Stimulated activated naive CD8-positive, alpha-beta T cell treated with anti-CD3 and anti-CD28 coated beads, Interleukin-15, amount 100 ng/mL, for 72 hours (primary cell): ENCODE data around the gene NSMCE4A.
"Not testable (repeated sequence)": the region's sequence is repeated elsewhere in the genome, so short reads cannot be mapped to it uniquely, and the experiment has no call there.

ENCODE experiments used
- ATAC-seq: fragments of 150-1000 bp; cut with Tn5 transposase; 2 replicates; pipeline ENCODE4 v1.10.0; 2021; ENCODE audit warnings: mild to moderate bottlenecking, moderate library complexity
- DNase-seq, 2 donors: peaks; one replicate each; pipeline ENCODE4 v3.0.0; 2021 to 2022
- H3K27ac Mint-ChIP-seq, 2 donors: one replicate each; pipeline ENCODE4 v1.8.0; 2022; ENCODE audit warnings: mild to moderate bottlenecking in 2 of 2, mixed read lengths in 2 of 2, moderate library complexity in 2 of 2
- H3K27me3 Mint-ChIP-seq: one replicate; pipeline ENCODE4 v1.8.0; 2022; ENCODE audit warnings: mixed read lengths
- H3K4me1 Mint-ChIP-seq: one replicate; pipeline ENCODE4 v1.8.0; 2022; ENCODE audit warnings: mild to moderate bottlenecking, mixed read lengths
- H3K4me3 Mint-ChIP-seq, 2 donors: one replicate each; pipeline ENCODE4 v1.8.0; 2022; ENCODE audit warnings: mild to moderate bottlenecking in 2 of 2, mixed read lengths in 2 of 2, moderate library complexity in 1 of 2
- H3K9me3 Mint-ChIP-seq, 2 donors: one replicate each; pipeline ENCODE4 v1.8.0; 2022; ENCODE audit warnings: mixed read lengths in 2 of 2

Gene NSMCE4A

GRCh38 chr10:121927841-121928527 lies 47.0 kb downstream of the NSMCE4A start, which contains the start of gene ATE1:
Gene ATE1, minus strand, starts transcription at chr10:121928031. Its CDS starts 82 bp downstream, at chr10:121927949.
- peak; percentile 96 for ATAC-seq
- H3K4me3 Mint-ChIP-seq: peak within 1 kb of the TSS; percentile 94 to 95

GRCh38 chr10:121927318-121927840 lies 47.6 kb downstream of the NSMCE4A start:
- peak overlapping the region; percentile 94 to 95 for H3K4me3 Mint-ChIP-seq
- H3K27me3 Mint-ChIP-seq: no peaks in the 10 kb centered on the region
- H3K4me1 Mint-ChIP-seq: peaks cover 32% of the 10 kb centered on the region
- peak overlapping the region; percentile 95 to 96 for H3K27ac Mint-ChIP-seq
- peak; percentile 57 for ATAC-seq
- no peaks in the 10 kb centered on the region for H3K9me3 Mint-ChIP-seq
- DNase-seq: no peak

More at GRCh38 chr10:121927841-121928527, 47.0 kb downstream of the NSMCE4A start, which contains the start of gene ATE1:
- peak; percentile 81 to 82 for DNase-seq
- Mint-ChIP-seq H3K4me1 (peaks cover 27% of the 10 kb centered on the region), H3K27ac (peak within 1 kb of the TSS; percentile 100), H3K27me3 (no peaks in the 10 kb centered on the region), H3K9me3 (no peaks in the 10 kb centered on the region)

- H3K27ac Mint-ChIP-seq: peak overlapping the region; percentile 95 to 96
- no peaks in the 10 kb centered on the region for H3K27me3 Mint-ChIP-seq
- no peak for ATAC-seq
- no peaks in the 10 kb centered on the region for H3K9me3 Mint-ChIP-seq
- DNase-seq: no peak
- peak overlapping the region; percentile 94 to 95 for H3K4me3 Mint-ChIP-seq
- peaks cover 33% of the 10 kb centered on the region for H3K4me1 Mint-ChIP-seq
These were observed 48.2 kb downstream of the NSMCE4A start for GRCh38 chr10:121926671-121927317.

GRCh38 chr10:121926157-121926556 lies 48.9 kb downstream of the NSMCE4A start:
- no peak for ATAC-seq
- Mint-ChIP-seq H3K27ac (no peak overlapping the region), H3K27me3 (no peaks in the 10 kb centered on the region), H3K4me3 (peak overlapping the region in 1 of 2 donors; percentile 15), H3K4me1 (peaks cover 33% of the 10 kb centered on the region), H3K9me3 (no peaks in the 10 kb centered on the region)
- no peak for DNase-seq

- no peak overlapping the region for H3K27ac Mint-ChIP-seq
- ATAC-seq: no peak
- H3K27me3 Mint-ChIP-seq: no peaks in the 10 kb centered on the region
- peaks cover 20% of the 10 kb centered on the region for H3K4me1 Mint-ChIP-seq
- no peak overlapping the region for H3K4me3 Mint-ChIP-seq
- DNase-seq: no peak
- no peaks in the 10 kb centered on the region for H3K9me3 Mint-ChIP-seq
These were observed 53.6 kb downstream of the NSMCE4A start for GRCh38 chr10:121921238-121921931.

GRCh38 chr10:121919666-121920065 lies 55.4 kb downstream of the NSMCE4A start:
- H3K4me3 Mint-ChIP-seq: no peak overlapping the region
- H3K9me3 Mint-ChIP-seq: no peaks in the 10 kb centered on the region
- H3K27me3 Mint-ChIP-seq: no peaks in the 10 kb centered on the region
- no peak for ATAC-seq
- no peak for DNase-seq
- no peak overlapping the region for H3K27ac Mint-ChIP-seq
- H3K4me1 Mint-ChIP-seq: peaks cover 19% of the 10 kb centered on the region

GRCh38 chr10:121918800-121919199 lies 56.2 kb downstream of the NSMCE4A start:
- not testable (repeated sequence) for H3K4me3 Mint-ChIP-seq, DNase-seq, H3K9me3 Mint-ChIP-seq, ATAC-seq, H3K27ac Mint-ChIP-seq, H3K27me3 Mint-ChIP-seq
- H3K4me1 Mint-ChIP-seq: peaks cover 21% of the 10 kb centered on the region

- Mint-ChIP-seq H3K4me3 (no peak overlapping the region), H3K9me3 (no peaks in the 10 kb centered on the region), H3K4me1 (peaks cover 21% of the 10 kb centered on the region), H3K27me3 (no peaks in the 10 kb centered on the region), H3K27ac (no peak overlapping the region)
- ATAC-seq: no peak
- no peak for DNase-seq
These were observed 60.4 kb downstream of the NSMCE4A start for GRCh38 chr10:121914661-121915060.

- no peak overlapping the region for H3K27ac Mint-ChIP-seq
- no peak for ATAC-seq
- no peak for DNase-seq
- no peak overlapping the region for H3K4me3 Mint-ChIP-seq
- no peaks in the 10 kb centered on the region for H3K9me3 Mint-ChIP-seq
- no peaks in the 10 kb centered on the region for H3K27me3 Mint-ChIP-seq
- H3K4me1 Mint-ChIP-seq: peaks cover 13% of the 10 kb centered on the region
These were observed 63.7 kb downstream of the NSMCE4A start for GRCh38 chr10:121911421-121911697.

GRCh38 chr10:121910673-121911420 lies 64.2 kb downstream of the NSMCE4A start:
- no peak overlapping the region for H3K4me3 Mint-ChIP-seq
- DNase-seq: no peak
- H3K9me3 Mint-ChIP-seq: no peaks in the 10 kb centered on the region
- no peaks in the 10 kb centered on the region for H3K27me3 Mint-ChIP-seq
- ATAC-seq: no peak
- peaks cover 13% of the 10 kb centered on the region for H3K4me1 Mint-ChIP-seq
- H3K27ac Mint-ChIP-seq: no peak overlapping the region
